Prostate gland (tissue), 2 donors: Measurements from ENCODE around the gene GLTPD2.

Source experiments
- CTCF ChIP-seq, 4 experiments: fragments of 200-600 bp in 2 of 4; fragments of 450-650 bp in 2 of 4; sonication (generic) in 2 of 4; IDR thresholded peaks; 1 replicate in 3 of 4; 2 replicates in 1 of 4; pipeline ENCODE4 v1.5.1; 2016 to 2019; ENCODE audit warnings: antibody characterized with exemption in 4 of 4, mild to moderate bottlenecking in 2 of 4, moderate library complexity in 2 of 4
- POLR2A ChIP-seq: fragments of 450-650 bp; IDR thresholded peaks from one replicate; pipeline ENCODE4 v1.6.1; 2016; ENCODE audit warnings: antibody characterized with exemption, mild to moderate bottlenecking
- POLR2AphosphoS5 ChIP-seq: sonication (generic); formaldehyde crosslinking; IDR thresholded peaks from one replicate; pipeline ENCODE4 v1.6.1; 2017; ENCODE audit warnings: antibody characterized with exemption

- TF ChIP-seq POLR2AphosphoS5 (peak; percentile 4), CTCF (IDR thresholded peaks at IDR 0.05) (no peak), POLR2A (no peak)
Measured at GRCh38 chr17:4786106-4786511, 2.7 kb upstream of the GLTPD2 start, which contains the start of gene VMO1.
